ENCODE data around the gene TCFL5. TPM values are rescaled to one million over a fixed set of nuclear protein-coding genes. Genes with fewer than 3 reads are reported as not detected.

Gene TCFL5
- total and polyA plus RNA-seq, 12 donors = 3.5 to 12.0 (median 5.5) TPM

DNA sequence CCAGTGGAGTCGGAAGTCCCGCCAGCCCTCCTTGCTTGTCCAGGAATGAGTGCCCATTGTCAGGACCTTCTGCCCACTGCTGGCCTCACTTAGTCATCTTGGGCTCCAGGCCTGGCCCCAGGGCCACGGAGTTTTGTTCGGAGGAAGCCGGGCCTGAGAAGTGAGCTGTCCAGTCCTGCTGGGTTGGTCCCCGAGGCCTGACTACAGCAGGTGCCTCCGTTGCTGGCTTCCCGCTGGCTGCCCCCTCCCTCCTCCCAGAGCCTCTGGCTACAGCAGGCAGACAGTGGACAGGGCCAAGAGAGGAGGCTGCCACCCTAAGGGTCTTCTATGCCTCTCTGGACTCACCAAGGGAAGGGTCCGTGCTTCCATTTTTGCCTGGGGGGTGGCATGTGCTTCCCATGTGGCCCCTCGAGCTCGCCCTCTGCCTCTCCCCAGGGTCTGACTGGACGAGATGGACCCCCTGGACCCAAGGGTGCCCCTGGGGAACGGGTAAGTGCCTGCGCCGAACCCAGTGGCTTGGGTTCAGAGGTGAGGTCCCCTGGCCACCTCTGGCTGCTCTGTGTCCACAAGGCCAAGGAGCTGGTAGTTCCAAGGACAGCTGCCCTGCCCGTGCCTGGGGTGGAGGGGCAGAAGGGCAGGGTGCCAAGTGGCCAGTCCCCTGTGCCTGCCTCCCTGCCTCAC, 42.0 kb downstream of the TCFL5 start:
- intact Hi-C loops (cut with DNase I) = no loop called here
- peak in 3 of 7 donors; percentile 50 to 62 (median 54) for DNase-seq
- WGBS, 4 donors = 25 to 56% (median 50%) methylated on average over 5 to 16 of the region's 16 CpGs
- Histone ChIP-seq H3K27ac (peak overlapping the region in 1 of 5 donors; percentile 41), H3K27me3 (peaks cover 23% of the 10 kb centered on the region), H3K4me1 (replicated peaks in 1 of 2) (peaks cover 6 to 29% of the 10 kb centered on the region in 2 donors), H3K36me3 (replicated peaks in 1 of 2) (no peaks in the 10 kb centered on the region), H3K9me3 (replicated peaks in 1 of 3) (no peaks in the 10 kb centered on the region), H3K4me3 (no peak overlapping the region)
- TF ChIP-seq, protein P1, sequence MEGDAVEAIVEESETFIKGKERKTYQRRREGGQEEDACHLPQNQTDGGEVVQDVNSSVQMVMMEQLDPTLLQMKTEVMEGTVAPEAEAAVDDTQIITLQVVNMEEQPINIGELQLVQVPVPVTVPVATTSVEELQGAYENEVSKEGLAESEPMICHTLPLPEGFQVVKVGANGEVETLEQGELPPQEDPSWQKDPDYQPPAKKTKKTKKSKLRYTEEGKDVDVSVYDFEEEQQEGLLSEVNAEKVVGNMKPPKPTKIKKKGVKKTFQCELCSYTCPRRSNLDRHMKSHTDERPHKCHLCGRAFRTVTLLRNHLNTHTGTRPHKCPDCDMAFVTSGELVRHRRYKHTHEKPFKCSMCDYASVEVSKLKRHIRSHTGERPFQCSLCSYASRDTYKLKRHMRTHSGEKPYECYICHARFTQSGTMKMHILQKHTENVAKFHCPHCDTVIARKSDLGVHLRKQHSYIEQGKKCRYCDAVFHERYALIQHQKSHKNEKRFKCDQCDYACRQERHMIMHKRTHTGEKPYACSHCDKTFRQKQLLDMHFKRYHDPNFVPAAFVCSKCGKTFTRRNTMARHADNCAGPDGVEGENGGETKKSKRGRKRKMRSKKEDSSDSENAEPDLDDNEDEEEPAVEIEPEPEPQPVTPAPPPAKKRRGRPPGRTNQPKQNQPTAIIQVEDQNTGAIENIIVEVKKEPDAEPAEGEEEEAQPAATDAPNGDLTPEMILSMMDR (IDR thresholded peaks at IDR 0.05) = no peak
- TF ChIP-seq POLR2A (IDR thresholded peaks at IDR 0.05) = no peak

DNA sequence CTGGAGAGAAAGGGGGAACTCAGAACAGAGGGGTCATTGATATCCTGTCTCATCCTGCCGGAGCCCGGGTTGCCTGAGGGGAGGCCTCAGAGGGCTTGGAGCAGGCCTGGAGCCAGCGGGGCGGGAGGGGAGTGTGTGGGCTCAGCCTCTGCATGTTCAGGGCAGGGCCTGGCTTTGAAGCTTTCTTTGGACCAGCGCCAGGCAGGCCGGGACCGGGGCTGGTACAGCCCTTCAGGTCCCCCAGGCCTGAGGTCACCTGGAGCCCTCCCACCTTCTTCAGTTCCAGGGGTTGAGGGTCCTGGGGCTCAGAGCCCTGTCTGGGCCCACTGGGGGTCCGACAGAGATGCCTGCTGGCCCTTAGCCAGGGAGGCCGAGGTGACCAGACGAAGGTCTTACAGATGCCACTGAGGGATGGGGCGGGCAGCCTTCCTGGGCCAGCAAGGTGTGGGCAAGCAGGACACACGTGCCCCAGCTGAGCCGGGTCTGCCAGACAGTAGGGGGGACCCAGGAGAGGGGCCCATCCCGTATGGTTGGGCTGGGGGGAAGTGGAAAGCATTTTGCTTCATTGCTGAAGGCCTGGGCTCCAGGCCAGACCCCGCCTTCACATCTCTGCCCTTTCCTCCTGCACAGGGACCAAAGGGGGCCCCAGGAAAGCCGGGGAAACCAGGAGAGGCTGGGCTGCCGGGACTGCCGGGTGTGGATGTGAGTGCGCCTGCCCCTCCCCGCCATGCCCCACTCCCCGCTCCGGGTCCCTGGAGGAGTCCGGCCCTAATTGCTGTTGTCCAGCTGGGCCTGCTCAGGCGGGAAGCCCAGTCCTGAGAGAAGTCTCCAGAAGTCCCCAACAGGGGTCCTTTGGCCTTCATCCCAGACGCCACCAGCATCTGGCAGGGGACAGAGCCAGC, 42.8 kb downstream of the TCFL5 start:
- Histone ChIP-seq H3K9me3 (replicated peaks in 1 of 3) (no peaks in the 10 kb centered on the region), H3K36me3 (replicated peaks in 1 of 2) (peaks cover 0 to 1% of the 10 kb centered on the region in 2 donors), H3K4me3 (no peak overlapping the region), H3K27ac (peak overlapping the region in 1 of 5 donors; percentile 41), H3K27me3 (peaks cover 23% of the 10 kb centered on the region), H3K4me1 (replicated peaks in 1 of 2) (peaks cover 0 to 25% of the 10 kb centered on the region in 2 donors)
- no peak for TF ChIP-seq POLR2A (IDR thresholded peaks at IDR 0.05)
- TF ChIP-seq, protein P1 (IDR thresholded peaks at IDR 0.05) = no peak
- peak in 2 of 7 donors; percentile 43 to 62 for DNase-seq
- intact Hi-C loops (cut with DNase I) = no loop called here
- WGBS, 4 donors = 4 to 30% (median 28%) methylated on average over 3 to 25 of the region's 25 CpGs

DNA sequence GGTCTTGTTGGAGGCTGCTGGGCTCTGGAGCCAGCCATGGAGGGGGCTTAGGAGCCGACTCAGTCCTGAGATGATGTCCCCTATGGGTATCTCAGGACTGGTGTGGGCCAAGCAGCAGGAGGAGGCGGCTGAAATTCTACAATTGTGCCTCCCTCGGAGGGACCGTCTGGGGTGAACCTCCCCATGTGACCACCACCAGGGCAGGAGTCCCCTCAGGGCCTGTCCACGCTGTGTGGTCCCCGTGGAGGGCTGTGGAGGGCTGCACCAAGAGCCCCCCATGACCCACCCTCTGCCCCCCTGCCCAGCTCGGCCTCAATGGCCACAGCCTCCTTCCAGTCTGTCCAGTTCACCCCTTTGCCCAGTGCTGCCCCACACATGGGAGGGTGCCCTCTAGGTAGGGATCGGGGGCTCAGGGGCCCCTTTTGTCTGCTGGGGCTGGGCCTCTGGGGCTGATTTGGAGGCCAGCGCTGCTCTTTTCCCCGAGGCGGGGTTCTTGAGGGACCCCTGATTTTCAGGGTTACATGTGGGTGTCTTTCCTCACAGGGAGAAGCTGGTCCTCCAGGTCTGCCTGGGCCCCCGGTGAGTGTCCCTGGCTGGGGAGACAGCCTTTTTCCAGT, 43.5 kb downstream of the TCFL5 start:
- peaks cover 0 to 25% of the 10 kb centered on the region in 2 donors for H3K4me1 ChIP-seq (replicated peaks in 1 of 2)
- no peaks in the 10 kb centered on the region for H3K9me3 ChIP-seq (replicated peaks in 1 of 3)
- no peak overlapping the region for H3K4me3 ChIP-seq
- H3K27me3 ChIP-seq = peaks cover 23% of the 10 kb centered on the region
- TF ChIP-seq, protein P1 (IDR thresholded peaks at IDR 0.05) = no peak
- TF ChIP-seq POLR2A (IDR thresholded peaks at IDR 0.05) = no peak
- 65 to 75% (median 70%) methylated on average over 6 to 12 of the region's 12 CpGs for WGBS, 4 donors
- H3K36me3 ChIP-seq (replicated peaks in 1 of 2) = peaks cover 0 to 6% of the 10 kb centered on the region in 2 donors
- intact Hi-C loops (cut with DNase I) = no loop called here
- no peak for DNase-seq
- peak overlapping the region in 1 of 5 donors; percentile 41 for H3K27ac ChIP-seq

Measured in adrenal gland (tissue), 12 donors.